GM23338 (cell line): ENCODE measurements around the gene STIM1. TPM values are rescaled to one million over a fixed set of nuclear protein-coding genes. Genes with fewer than 3 reads are reported as not detected.

Experiments
- EZH2 ChIP-seq: fragments of 200-600 bp; sonication (generic); IDR thresholded peaks from one replicate; pipeline ENCODE4 v1.8.0; 2017; ENCODE audit warnings: antibody characterized with exemption, mild to moderate bottlenecking, low read depth; ENCODE audit not compliant: unreplicated experiment
- JUNB ChIP-seq: IDR thresholded peaks from one replicate; pipeline ENCODE4 v1.6.1; 2016; ENCODE audit warnings: antibody characterized with exemption; ENCODE audit not compliant: unreplicated experiment
- NANOG ChIP-seq: IDR thresholded peaks from 2 replicates; pipeline ENCODE4 v1.6.1; 2016; ENCODE audit warnings: antibody characterized with exemption, borderline replicate concordance
- POLR2AphosphoS5 ChIP-seq: IDR thresholded peaks from 2 replicates; pipeline ENCODE4 v1.6.1; 2016; ENCODE audit warnings: antibody characterized with exemption, low read depth
- ZNF114 ChIP-seq: fragments of 250-450 bp; sonication (Bioruptor Pico); IDR thresholded peaks from 2 replicates; pipeline ENCODE4 v1.5.0; 2020; ENCODE audit warnings: mild to moderate bottlenecking, moderate library complexity
- ZNF462 ChIP-seq: fragments of 250-450 bp; sonication (Bioruptor Pico); IDR thresholded peaks from 2 replicates; pipeline ENCODE4 v1.5.0; 2020; ENCODE audit warnings: mild to moderate bottlenecking, moderate library complexity
- polyA plus RNA-seq: library from polyadenylated mRNA; unstranded; fragments of >200 nt; fragmentation: Nextera tagmentation; extraction: Ambion mirVana; gene quantifications from 2 replicates; pipeline ENCODE4 v1.2.1, GENCODE V29; 2016
- total RNA-seq: library from RNA; depleted of rRNA; stranded (reverse); fragments of >200 nt; shearing (Covaris generic); gene quantifications from 2 replicates; pipeline ENCODE4 v1.2.3, GENCODE V29; 2014
- TF ChIP-seq, protein P1 (sequence below): IDR thresholded peaks from one replicate; pipeline ENCODE4 v1.6.1; 2018; ENCODE audit warnings: antibody characterized with exemption; ENCODE audit not compliant: unreplicated experiment

Gene STIM1
- total and polyA plus RNA-seq, 2 experiments from 2014 or later, result 3.5 to 14.0 TPM

- no peak for TF ChIP-seq ZNF462 (CRISPR knock-in tag)
- TF ChIP-seq JUNB, result no peak
- TF ChIP-seq EZH2, result no peak
- TF ChIP-seq ZNF114 (CRISPR knock-in tag), result no peak
- TF ChIP-seq, protein P1, sequence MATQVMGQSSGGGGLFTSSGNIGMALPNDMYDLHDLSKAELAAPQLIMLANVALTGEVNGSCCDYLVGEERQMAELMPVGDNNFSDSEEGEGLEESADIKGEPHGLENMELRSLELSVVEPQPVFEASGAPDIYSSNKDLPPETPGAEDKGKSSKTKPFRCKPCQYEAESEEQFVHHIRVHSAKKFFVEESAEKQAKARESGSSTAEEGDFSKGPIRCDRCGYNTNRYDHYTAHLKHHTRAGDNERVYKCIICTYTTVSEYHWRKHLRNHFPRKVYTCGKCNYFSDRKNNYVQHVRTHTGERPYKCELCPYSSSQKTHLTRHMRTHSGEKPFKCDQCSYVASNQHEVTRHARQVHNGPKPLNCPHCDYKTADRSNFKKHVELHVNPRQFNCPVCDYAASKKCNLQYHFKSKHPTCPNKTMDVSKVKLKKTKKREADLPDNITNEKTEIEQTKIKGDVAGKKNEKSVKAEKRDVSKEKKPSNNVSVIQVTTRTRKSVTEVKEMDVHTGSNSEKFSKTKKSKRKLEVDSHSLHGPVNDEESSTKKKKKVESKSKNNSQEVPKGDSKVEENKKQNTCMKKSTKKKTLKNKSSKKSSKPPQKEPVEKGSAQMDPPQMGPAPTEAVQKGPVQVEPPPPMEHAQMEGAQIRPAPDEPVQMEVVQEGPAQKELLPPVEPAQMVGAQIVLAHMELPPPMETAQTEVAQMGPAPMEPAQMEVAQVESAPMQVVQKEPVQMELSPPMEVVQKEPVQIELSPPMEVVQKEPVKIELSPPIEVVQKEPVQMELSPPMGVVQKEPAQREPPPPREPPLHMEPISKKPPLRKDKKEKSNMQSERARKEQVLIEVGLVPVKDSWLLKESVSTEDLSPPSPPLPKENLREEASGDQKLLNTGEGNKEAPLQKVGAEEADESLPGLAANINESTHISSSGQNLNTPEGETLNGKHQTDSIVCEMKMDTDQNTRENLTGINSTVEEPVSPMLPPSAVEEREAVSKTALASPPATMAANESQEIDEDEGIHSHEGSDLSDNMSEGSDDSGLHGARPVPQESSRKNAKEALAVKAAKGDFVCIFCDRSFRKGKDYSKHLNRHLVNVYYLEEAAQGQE, result no peak
- no peak for TF ChIP-seq POLR2AphosphoS5
- TF ChIP-seq NANOG, result no peak
Measured at GRCh38 chr11:4123218-4123617, 267.8 kb downstream of the STIM1 start (continued).
